Measurements from ENCODE around the gene C17orf50. TPM values are rescaled to one million over a fixed set of nuclear protein-coding genes. Genes with fewer than 3 reads are reported as not detected.
A peak's percentile ranks its signal among the peaks of the same experiment; 100 is the strongest.

The C17orf50 gene
- total RNA-seq, 1 experiment from 2014 or later, result not detected

GRCh38 chr17:35809855-35810461 lies 49.3 kb downstream of the C17orf50 start:
- BruUV-seq (replicated peaks), result no TSS peak
- POLR2A ChIA-PET (ENCODE audit: unreplicated experiment), result interaction anchor here (1.5 kb wide), 1 partner anchor 46 kb away, joined by 6 read pairs; no protein-coding TSS in a partner anchor

GRCh38 chr17:35811759-35812158 lies 51.1 kb downstream of the C17orf50 start:
- H3K27me3 ChIP-seq (ENCODE audit: low read length), result no peaks in the 10 kb centered on the region
- H3K9me2 ChIP-seq (replicated peaks; ENCODE audit: low read length), result no peaks in the 10 kb centered on the region
- H3K27ac ChIP-seq (ENCODE audit: low read length), result no peak overlapping the region
- ChIA-PET POLR2A (ENCODE audit: unreplicated experiment) (no interaction called here), CTCF (no interaction called here)
- H3K9ac ChIP-seq (ENCODE audit: low read length), result no peak overlapping the region
- peaks cover 8% of the 10 kb centered on the region; the same call in 1 of the 2 replicates for H3K36me3 ChIP-seq (ENCODE audit: low read depth, low read length)
- H4K20me1 ChIP-seq (ENCODE audit: low read length), result peaks cover 30% of the 10 kb centered on the region
- H2AFZ ChIP-seq (ENCODE audit: low read length), result no peak overlapping the region
- no peak for ATAC-seq
- TF ChIP-seq CTCF (conservative IDR thresholded peaks at IDR 0.05; ENCODE audit: low read depth, low read length) (no peak), EZH2phosphoT487 (IDR thresholded peaks at IDR 0.05; ENCODE audit: borderline replicate concordance, low read length) (no peak), EZH2 (IDR thresholded peaks at IDR 0.05; ENCODE audit: low read length, unreplicated experiment) (no peak)
- peak overlapping the region; percentile 97 for H3K4me2 ChIP-seq (ENCODE audit: low read length)
- no peak for DNase-seq
- intact Hi-C loops (cut with micrococcal nuclease), result no loop called here
- H3K4me1 ChIP-seq (ENCODE audit: insufficient read depth, low read length), result peaks cover 31% of the 10 kb centered on the region
- H3K4me3 ChIP-seq (ENCODE audit: low read length), result peak overlapping the region; percentile 97; the same call in 1 of the 2 replicates
- H3F3A ChIP-seq (ENCODE audit: low read length, unreplicated experiment), result no peaks in the 10 kb centered on the region
- no TSS peak for BruUV-seq (replicated peaks)
- peaks cover 75% of the 10 kb centered on the region for H3K79me2 ChIP-seq (ENCODE audit: low read length)
- H3K9me3 ChIP-seq (ENCODE audit: low read length), result no peaks in the 10 kb centered on the region

More at GRCh38 chr17:35809855-35810461, 49.3 kb downstream of the C17orf50 start:
- DNase-seq (no peak), ATAC-seq (no peak)
- Histone ChIP-seq H3K4me1 (ENCODE audit: insufficient read depth, low read length) (peaks cover 31% of the 10 kb centered on the region), H3K36me3 (ENCODE audit: low read depth, low read length) (peaks cover 8% of the 10 kb centered on the region; the same call in 1 of the 2 replicates), H3K9me3 (ENCODE audit: low read length) (no peaks in the 10 kb centered on the region), H3K9ac (ENCODE audit: low read length) (peak overlapping the region; percentile 93), H3F3A (ENCODE audit: low read length, unreplicated experiment) (no peaks in the 10 kb centered on the region), H3K27me3 (ENCODE audit: low read length) (no peaks in the 10 kb centered on the region), H2AFZ (ENCODE audit: low read length) (no peak overlapping the region), H4K20me1 (ENCODE audit: low read length) (peaks cover 24% of the 10 kb centered on the region), H3K4me3 (ENCODE audit: low read length) (peak overlapping the region; percentile 97), H3K79me2 (ENCODE audit: low read length) (peaks cover 57% of the 10 kb centered on the region), H3K27ac (ENCODE audit: low read length) (peak overlapping the region; percentile 88), H3K4me2 (ENCODE audit: low read length) (peak overlapping the region; percentile 97), H3K9me2 (replicated peaks; ENCODE audit: low read length) (no peaks in the 10 kb centered on the region)
- TF ChIP-seq EZH2 (IDR thresholded peaks at IDR 0.05; ENCODE audit: low read length, unreplicated experiment) (no peak), CTCF (conservative IDR thresholded peaks at IDR 0.05; ENCODE audit: low read depth, low read length) (no peak), EZH2phosphoT487 (IDR thresholded peaks at IDR 0.05; ENCODE audit: borderline replicate concordance, low read length) (no peak)
- CTCF ChIA-PET, result no interaction called here
- intact Hi-C loops (cut with micrococcal nuclease), result loop anchor here (5.0 kb wide), 1 partner anchor 558 kb away; no protein-coding TSS in a partner anchor

- Histone ChIP-seq H3K27ac (ENCODE audit: low read length) (no peak overlapping the region), H3K4me3 (ENCODE audit: low read length) (no peak overlapping the region), H3K9me2 (replicated peaks; ENCODE audit: low read length) (no peaks in the 10 kb centered on the region), H4K20me1 (ENCODE audit: low read length) (peaks cover 36% of the 10 kb centered on the region), H3K79me2 (ENCODE audit: low read length) (peaks cover 82% of the 10 kb centered on the region), H3K4me2 (ENCODE audit: low read length) (no peak overlapping the region), H3K9ac (ENCODE audit: low read length) (no peak overlapping the region), H3K4me1 (ENCODE audit: insufficient read depth, low read length) (peaks cover 25% of the 10 kb centered on the region), H3K36me3 (ENCODE audit: low read depth, low read length) (peaks cover 13% of the 10 kb centered on the region; the same call in 1 of the 2 replicates), H2AFZ (ENCODE audit: low read length) (no peak overlapping the region), H3F3A (ENCODE audit: low read length, unreplicated experiment) (no peaks in the 10 kb centered on the region), H3K27me3 (ENCODE audit: low read length) (no peaks in the 10 kb centered on the region), H3K9me3 (ENCODE audit: low read length) (no peaks in the 10 kb centered on the region)
- ChIA-PET CTCF (no interaction called here), POLR2A (ENCODE audit: unreplicated experiment) (no interaction called here)
- DNase-seq, result no peak
- BruUV-seq (replicated peaks), result no TSS peak
- no peak for ATAC-seq
- intact Hi-C loops (cut with micrococcal nuclease), result no loop called here
- TF ChIP-seq EZH2 (IDR thresholded peaks at IDR 0.05; ENCODE audit: low read length, unreplicated experiment) (no peak), EZH2phosphoT487 (IDR thresholded peaks at IDR 0.05; ENCODE audit: borderline replicate concordance, low read length) (no peak), CTCF (conservative IDR thresholded peaks at IDR 0.05; ENCODE audit: low read depth, low read length) (no peak)
Measured at GRCh38 chr17:35812456-35812855, 51.8 kb downstream of the C17orf50 start.

All from PC-3 (cell line).